NCI-H345 (cell line): ENCODE results near the gene PLCD1.
"Not testable (repeated sequence)": the region's sequence is repeated elsewhere in the genome, so short reads cannot be mapped to it uniquely, and the experiment has no call there.

Experiments
- DNase-seq: peaks from one replicate; lab custom pipeline; 2025; lab: John Stamatoyannopoulos, UW

Gene PLCD1

GRCh38 chr3:38000242-38000916, 29.1 kb downstream of the PLCD1 start:
- no peak for DNase-seq

- DNase-seq: no peak
Measured at GRCh38 chr3:37999836-38000235, 29.6 kb downstream of the PLCD1 start.

GRCh38 chr3:37997791-37998370, 31.6 kb downstream of the PLCD1 start:
- no peak for DNase-seq

GRCh38 chr3:37997342-37997741, 32.1 kb downstream of the PLCD1 start:
- DNase-seq: no peak

- peak; percentile 63 for DNase-seq
Measured at GRCh38 chr3:37996785-37997301, 32.6 kb downstream of the PLCD1 start.

GRCh38 chr3:37995652-37996641, 33.5 kb downstream of the PLCD1 start:
- DNase-seq: no peak

GRCh38 chr3:37994639-37994972, 34.8 kb downstream of the PLCD1 start:
- DNase-seq: no peak

GRCh38 chr3:37993820-37994638, 35.4 kb downstream of the PLCD1 start:
- no peak for DNase-seq

- DNase-seq: no peak
Measured at GRCh38 chr3:37993460-37993819, 36.0 kb downstream of the PLCD1 start.

- DNase-seq: no peak
Measured at GRCh38 chr3:37993067-37993455, 36.4 kb downstream of the PLCD1 start.

- DNase-seq: no peak
Measured at GRCh38 chr3:37992271-37993066, 37.0 kb downstream of the PLCD1 start.

- no peak for DNase-seq
Measured at GRCh38 chr3:37991823-37992222, 37.6 kb downstream of the PLCD1 start.

- no peak for DNase-seq
Measured at GRCh38 chr3:37991109-37991508, 38.3 kb downstream of the PLCD1 start.

- DNase-seq: peak; percentile 27
Measured at GRCh38 chr3:37990527-37990926, 38.9 kb downstream of the PLCD1 start, which contains the start of gene VILL. VILL (plus strand) TSS chr3:37990786; CDS start chr3:37993673, 2,887 bp downstream.

GRCh38 chr3:37989821-37990480, 39.5 kb downstream of the PLCD1 start:
- no peak for DNase-seq

GRCh38 chr3:37988931-37989525, 40.4 kb downstream of the PLCD1 start:
- DNase-seq: no peak

GRCh38 chr3:37988376-37988775, 41.1 kb downstream of the PLCD1 start:
- DNase-seq: not testable (repeated sequence)

- DNase-seq: no peak
Measured at GRCh38 chr3:37987751-37988179, 41.7 kb downstream of the PLCD1 start.

GRCh38 chr3:37987315-37987697, 42.1 kb downstream of the PLCD1 start:
- DNase-seq: no peak
